ENCODE results near the gene ABCA9. TPM values are rescaled to one million over a fixed set of nuclear protein-coding genes. Genes with fewer than 3 reads are reported as not detected.
"Not testable (repeated sequence)": the region's sequence is repeated elsewhere in the genome, so short reads cannot be mapped to it uniquely, and the experiment has no call there.

Gene ABCA9
- total RNA-seq, 4 donors from 2014 or later, result 4.5 to 10.3 (median 7.7) TPM

DNA sequence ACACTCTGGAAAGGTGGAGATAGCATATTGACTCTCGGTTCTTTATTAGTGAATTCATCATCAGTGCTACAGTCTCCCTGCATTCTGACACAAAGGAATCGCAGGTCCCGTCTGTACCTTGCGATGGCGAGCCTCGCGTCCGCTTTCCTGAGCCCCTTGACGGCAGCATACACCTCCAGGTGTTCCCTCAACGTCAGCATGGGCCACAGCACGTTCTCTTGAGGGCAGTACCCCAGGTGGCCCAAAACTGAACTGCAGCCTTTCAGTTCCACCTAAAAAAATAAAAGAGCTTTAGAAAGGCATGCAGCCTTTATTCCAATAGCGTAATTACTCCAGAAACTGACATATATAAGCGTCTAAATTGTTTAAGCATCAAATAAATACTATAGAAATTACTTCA lies 24.2 kb upstream of the ABCA9 start:
- H3K4me3 ChIP-seq (ENCODE audit: low read depth, poor library complexity, severe bottlenecking), result no peak overlapping the region
- no peak for DNase-seq (ENCODE audit: low spot score in 2 of 2)
- intact Hi-C loops (cut with DNase I; ENCODE audit: low total_unique reads), result no loop called here
- TF ChIP-seq POLR2A (IDR thresholded peaks at IDR 0.05), result no peak
- TF ChIP-seq, protein P1, sequence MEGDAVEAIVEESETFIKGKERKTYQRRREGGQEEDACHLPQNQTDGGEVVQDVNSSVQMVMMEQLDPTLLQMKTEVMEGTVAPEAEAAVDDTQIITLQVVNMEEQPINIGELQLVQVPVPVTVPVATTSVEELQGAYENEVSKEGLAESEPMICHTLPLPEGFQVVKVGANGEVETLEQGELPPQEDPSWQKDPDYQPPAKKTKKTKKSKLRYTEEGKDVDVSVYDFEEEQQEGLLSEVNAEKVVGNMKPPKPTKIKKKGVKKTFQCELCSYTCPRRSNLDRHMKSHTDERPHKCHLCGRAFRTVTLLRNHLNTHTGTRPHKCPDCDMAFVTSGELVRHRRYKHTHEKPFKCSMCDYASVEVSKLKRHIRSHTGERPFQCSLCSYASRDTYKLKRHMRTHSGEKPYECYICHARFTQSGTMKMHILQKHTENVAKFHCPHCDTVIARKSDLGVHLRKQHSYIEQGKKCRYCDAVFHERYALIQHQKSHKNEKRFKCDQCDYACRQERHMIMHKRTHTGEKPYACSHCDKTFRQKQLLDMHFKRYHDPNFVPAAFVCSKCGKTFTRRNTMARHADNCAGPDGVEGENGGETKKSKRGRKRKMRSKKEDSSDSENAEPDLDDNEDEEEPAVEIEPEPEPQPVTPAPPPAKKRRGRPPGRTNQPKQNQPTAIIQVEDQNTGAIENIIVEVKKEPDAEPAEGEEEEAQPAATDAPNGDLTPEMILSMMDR (IDR thresholded peaks at IDR 0.05), result no peak
- WGBS, 2 donors, result 64 to 67% methylated on average over 13 of the region's 13 CpGs

DNA sequence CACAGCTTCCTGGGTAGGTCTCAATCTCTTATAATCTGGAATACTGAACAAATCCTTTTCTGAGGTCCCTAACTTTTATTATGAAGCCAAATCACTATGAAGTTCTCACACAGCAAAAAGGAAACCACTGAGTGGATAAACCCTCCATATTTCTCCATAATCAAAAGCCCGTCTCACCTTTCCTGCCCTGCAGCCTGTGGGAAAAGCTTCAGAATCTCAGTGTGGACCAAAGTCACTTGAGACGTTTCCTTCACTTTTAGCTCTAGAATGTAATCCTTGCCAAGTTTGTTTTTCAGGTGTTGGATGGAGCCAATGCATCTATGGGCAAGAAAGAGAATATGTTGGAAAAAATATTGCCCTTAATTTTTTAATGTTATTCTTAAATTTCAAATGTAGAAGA lies 22.0 kb upstream of the ABCA9 start:
- no peak for TF ChIP-seq POLR2A (IDR thresholded peaks at IDR 0.05)
- TF ChIP-seq, protein P1 (IDR thresholded peaks at IDR 0.05), result no peak
- WGBS, 2 donors, result 95 to 100% methylated on average over 2 of the region's 2 CpGs
- intact Hi-C loops (cut with DNase I; ENCODE audit: low total_unique reads), result no loop called here
- no peak for DNase-seq (ENCODE audit: low spot score in 2 of 2)
- H3K4me3 ChIP-seq (ENCODE audit: low read depth, poor library complexity, severe bottlenecking), result no peak overlapping the region

DNA sequence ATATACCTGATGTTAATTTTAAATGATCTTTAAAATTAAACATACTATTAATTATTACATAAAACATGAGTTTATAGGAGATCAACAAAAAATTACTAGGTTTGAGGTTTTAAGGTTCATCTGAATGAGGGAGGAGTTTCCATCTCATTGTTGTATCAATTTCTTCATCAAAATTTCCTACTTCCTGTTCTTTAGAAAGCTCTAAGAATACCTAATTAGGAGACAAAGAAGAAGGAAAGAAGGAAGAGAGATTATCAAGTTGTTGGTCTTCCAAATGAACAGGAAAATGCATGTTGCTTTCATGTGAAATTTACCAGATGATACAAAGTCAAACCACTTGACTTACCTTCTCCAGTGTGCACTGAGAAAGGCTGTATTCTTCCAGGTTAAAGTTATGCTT lies 18.1 kb upstream of the ABCA9 start:
- no peak overlapping the region for H3K4me3 ChIP-seq (ENCODE audit: low read depth, poor library complexity, severe bottlenecking)
- TF ChIP-seq POLR2A (IDR thresholded peaks at IDR 0.05), result no peak
- TF ChIP-seq, protein P1 (IDR thresholded peaks at IDR 0.05), result no peak
- no peak for DNase-seq (ENCODE audit: low spot score in 2 of 2)
- intact Hi-C loops (cut with DNase I; ENCODE audit: low total_unique reads), result no loop called here

DNA sequence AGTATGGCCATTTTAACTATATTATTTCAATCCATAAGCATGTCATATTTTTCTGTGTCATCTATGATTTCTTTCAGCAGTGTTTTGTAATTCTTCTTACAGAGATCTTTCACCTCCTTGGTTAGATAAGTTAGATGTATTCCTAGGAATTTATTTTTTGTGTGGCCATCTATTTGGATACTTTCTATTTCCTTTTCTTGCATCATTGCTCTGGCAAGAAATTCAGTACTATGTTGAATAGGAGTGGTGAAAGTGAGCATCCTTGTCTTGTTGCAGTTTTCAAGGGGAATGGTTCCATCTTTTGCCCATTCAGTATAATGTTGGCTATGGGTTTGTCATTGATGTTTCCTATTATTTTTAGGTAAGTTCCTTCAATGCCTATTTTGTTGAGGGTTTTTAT lies 15.1 kb upstream of the ABCA9 start:
- intact Hi-C loops (cut with DNase I; ENCODE audit: low total_unique reads), result no loop called here
- TF ChIP-seq POLR2A (IDR thresholded peaks at IDR 0.05), result no peak
- TF ChIP-seq, protein P1 (IDR thresholded peaks at IDR 0.05), result no peak
- no peak for DNase-seq (ENCODE audit: low spot score in 2 of 2)
- H3K4me3 ChIP-seq (ENCODE audit: low read depth, poor library complexity, severe bottlenecking), result no peak overlapping the region

DNA sequence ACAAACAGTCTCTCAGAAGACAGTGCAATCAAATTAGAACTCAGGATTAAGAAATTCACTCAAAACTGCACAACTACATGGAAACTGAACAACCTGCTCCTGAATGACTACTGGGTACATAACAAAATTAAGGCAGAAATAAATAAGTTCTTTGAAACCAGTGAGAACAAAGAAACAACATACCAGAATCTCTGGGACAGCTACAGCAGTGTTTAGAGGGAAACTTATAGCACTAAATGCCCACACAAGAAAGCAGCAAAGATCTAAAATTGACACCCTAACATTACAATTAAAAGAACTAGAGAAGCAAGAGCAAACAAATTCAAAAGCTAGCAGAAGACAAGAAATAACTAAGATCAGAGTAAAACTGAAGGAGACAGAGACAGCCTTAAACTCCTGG lies 12.7 kb upstream of the ABCA9 start:
- H3K4me3 ChIP-seq (ENCODE audit: low read depth, poor library complexity, severe bottlenecking); intact Hi-C loops (cut with DNase I; ENCODE audit: low total_unique reads); DNase-seq (ENCODE audit: low spot score in 2 of 2): not testable (repeated sequence)

DNA sequence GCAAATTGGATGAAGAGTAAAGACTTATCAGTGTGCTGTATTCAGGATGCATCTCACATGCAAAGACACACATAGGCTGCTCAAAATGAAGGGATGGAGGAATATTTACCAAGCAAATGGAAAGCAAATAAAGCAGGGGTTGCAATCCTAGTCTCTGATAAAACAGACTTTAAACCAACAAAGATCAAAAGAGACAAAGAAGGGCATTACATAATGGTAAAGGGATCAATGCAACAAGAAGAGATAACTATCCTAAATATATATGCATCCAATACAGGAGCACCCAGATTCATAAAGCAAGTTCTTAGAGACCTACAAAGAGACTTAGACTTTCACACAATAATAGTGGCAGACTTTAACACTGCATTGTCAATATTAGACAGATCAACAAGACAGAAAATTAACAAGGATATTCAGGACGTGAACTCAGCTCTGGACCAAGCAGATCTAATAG lies 12.1 kb upstream of the ABCA9 start:
- WGBS, 2 donors, result 91 to 100% methylated on average over 1 of the region's 1 CpG
- DNase-seq (ENCODE audit: low spot score in 2 of 2); intact Hi-C loops (cut with DNase I; ENCODE audit: low total_unique reads); H3K4me3 ChIP-seq (ENCODE audit: low read depth, poor library complexity, severe bottlenecking): not testable (repeated sequence)

DNA sequence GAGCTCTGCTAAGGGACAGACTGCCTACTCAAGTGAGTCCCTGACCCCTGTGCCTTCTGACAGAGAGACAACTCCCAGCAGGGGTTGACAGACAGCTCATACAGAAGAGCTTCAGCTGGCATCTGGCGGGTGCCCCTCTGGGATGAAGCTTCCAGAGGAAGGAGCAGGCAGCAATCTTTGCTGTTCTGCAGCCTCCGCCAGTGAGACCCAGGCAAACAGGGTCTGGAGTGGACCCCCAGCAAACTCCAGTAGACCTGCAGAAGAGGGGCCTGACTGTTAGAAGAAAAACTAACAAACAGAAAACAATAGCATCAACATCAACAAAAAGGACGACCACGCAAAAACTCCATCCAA lies 10.5 kb upstream of the ABCA9 start:
- H3K4me3 ChIP-seq (ENCODE audit: low read depth, poor library complexity, severe bottlenecking); DNase-seq (ENCODE audit: low spot score in 2 of 2); intact Hi-C loops (cut with DNase I; ENCODE audit: low total_unique reads): not testable (repeated sequence)
- 92 to 97% methylated on average over 4 of the region's 4 CpGs for WGBS, 2 donors

DNA sequence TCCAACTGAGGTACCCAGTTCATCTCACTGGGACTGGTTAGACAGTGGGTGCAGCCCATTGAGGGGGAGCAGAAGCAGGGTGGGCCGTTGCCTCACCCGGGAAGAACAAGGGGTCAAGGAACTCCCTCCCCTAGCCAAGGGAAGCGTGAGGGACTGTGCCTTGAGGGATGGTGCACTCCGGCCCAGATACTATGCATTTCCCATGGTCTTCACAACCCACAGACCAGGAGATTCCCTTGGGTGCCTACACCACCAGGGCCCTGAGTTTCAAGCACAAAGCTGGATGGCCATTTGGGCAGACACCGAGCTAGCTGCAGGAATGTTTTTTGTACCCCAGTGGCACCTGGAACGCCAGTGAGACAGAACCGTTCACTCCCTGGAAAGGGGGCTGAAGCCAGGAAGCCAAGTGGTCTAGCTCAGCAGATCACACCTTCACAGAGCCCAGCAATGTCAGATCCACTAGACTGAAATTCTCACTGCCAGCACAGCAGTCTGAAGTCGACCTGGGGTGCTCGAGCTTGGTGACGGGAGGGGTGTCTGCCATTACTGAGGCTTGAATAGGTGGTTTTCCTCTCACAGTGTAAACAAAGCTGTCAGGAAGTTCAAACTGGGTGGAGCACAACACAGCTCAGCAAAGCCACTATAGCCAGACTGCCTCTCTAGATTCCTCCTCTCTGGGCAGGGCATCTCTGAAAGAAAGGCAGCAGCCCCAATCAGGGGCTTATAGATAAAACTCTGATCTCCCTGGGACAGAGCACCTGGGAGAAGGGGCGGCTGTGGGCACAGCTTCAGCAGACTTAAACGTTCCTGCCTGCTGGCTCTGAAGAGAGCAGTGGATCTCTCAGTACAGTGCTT lies 9.9 kb upstream of the ABCA9 start:
- DNase-seq (ENCODE audit: low spot score in 2 of 2); intact Hi-C loops (cut with DNase I; ENCODE audit: low total_unique reads); H3K4me3 ChIP-seq (ENCODE audit: low read depth, poor library complexity, severe bottlenecking): not testable (repeated sequence)
- 78% methylated on average over 11 to 12 of the region's 12 CpGs for WGBS, 2 donors

Data from lower leg skin (tissue), 4 donors.